Measurements from ENCODE around the gene KLHDC3. TPM values are rescaled to one million over a fixed set of nuclear protein-coding genes. Genes with fewer than 3 reads are reported as not detected.

Gene KLHDC3
- total and polyA plus RNA-seq, 2 of the 13 experiments (the other 11 are each of a cell fraction or from before 2014, with no cell fraction given) = 78.3 to 91.5 TPM

DNA sequence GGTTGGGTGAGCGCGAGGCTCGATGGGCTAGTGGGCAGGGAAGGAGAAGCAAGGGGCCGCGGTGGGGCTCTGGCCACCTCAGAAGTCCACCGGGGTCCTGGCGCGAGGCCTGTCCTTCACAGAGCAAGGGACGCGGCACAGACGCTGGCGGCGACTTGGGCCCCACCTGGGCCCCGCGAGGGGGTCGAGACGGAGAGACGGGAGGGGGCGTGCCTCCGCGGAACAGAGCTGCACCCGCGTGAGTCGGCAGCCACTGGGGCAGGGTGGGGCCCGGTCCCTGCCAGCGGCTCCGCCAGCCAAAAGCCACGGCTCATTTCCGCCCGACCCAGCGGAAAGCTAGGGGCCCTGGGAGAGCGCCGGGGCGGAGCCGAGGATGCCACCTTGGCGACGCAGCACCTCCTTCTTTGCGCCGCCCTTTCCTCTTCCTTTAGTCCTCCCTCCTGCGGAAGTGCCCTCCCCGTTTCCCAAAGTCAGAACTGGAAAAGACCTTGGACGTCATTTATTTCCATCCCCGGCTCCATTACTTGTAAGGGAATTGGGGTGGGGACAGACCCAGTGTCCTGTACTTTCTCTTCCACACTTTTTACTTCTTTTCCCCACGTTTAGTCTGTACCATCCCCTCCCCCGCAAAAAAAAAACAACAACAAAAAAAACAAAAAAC, 39.6 kb downstream of the KLHDC3 start, which contains the start of gene CUL7 (continued):
- peak; percentile 94 for TF ChIP-seq CBFB (CRISPR knock-in tag; IDR thresholded peaks at IDR 0.05)
- TF ChIP-seq, protein P1, sequence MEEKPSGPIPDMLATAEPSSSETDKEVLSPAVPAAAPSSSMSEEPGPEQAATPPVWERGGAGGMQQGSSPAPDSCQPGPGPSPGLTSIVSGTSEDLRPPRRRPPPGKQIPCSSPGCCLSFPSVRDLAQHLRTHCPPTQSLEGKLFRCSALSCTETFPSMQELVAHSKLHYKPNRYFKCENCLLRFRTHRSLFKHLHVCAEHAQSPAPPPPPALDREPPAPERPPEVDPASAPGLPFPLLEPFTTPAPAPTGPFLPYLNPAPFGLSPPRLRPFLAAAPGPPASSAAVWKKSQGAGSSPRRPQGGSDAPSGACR (CRISPR knock-in tag; IDR thresholded peaks at IDR 0.05) = peak; percentile 95
- peak; percentile 83; the same call in 1 of the 2 replicates for TF ChIP-seq ZNF576 (CRISPR knock-in tag; IDR thresholded peaks at IDR 0.05)
- TF ChIP-seq ARNT (IDR thresholded peaks at IDR 0.05) = no peak
- no peak for TF ChIP-seq SP1 (IDR thresholded peaks at IDR 0.05)
- TF ChIP-seq SP1 (CRISPR knock-in tag; IDR thresholded peaks at IDR 0.05) = peak; percentile 82; the same call in 1 of the 2 replicates
- TF ChIP-seq HNF1B (CRISPR knock-in tag; IDR thresholded peaks at IDR 0.05) = peak; percentile 88; the same call in 1 of the 2 replicates
- TF ChIP-seq, protein P2, sequence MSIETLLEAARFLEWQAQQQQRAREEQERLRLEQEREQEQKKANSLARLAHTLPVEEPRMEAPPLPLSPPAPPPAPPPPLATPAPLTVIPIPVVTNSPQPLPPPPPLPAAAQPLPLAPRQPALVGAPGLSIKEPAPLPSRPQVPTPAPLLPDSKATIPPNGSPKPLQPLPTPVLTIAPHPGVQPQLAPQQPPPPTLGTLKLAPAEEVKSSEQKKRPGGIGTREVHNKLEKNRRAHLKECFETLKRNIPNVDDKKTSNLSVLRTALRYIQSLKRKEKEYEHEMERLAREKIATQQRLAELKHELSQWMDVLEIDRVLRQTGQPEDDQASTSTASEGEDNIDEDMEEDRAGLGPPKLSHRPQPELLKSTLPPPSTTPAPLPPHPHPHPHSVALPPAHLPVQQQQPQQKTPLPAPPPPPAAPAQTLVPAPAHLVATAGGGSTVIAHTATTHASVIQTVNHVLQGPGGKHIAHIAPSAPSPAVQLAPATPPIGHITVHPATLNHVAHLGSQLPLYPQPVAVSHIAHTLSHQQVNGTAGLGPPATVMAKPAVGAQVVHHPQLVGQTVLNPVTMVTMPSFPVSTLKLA (IDR thresholded peaks at IDR 0.05) = no peak; the same call in 1 of the 2 replicates
- TF ChIP-seq ZNF883 (CRISPR knock-in tag; IDR thresholded peaks at IDR 0.05; ENCODE audit: not compliant biosample characterization) = peak; percentile 76
- peak; percentile 95 for TF ChIP-seq ZNF891 (CRISPR knock-in tag; IDR thresholded peaks at IDR 0.05)
- peak; percentile 86; the same call in 1 of the 2 replicates for TF ChIP-seq KLF12 (CRISPR knock-in tag; IDR thresholded peaks at IDR 0.05; ENCODE audit: borderline replicate concordance)
- TF ChIP-seq NCOA1 (CRISPR knock-in tag; IDR thresholded peaks at IDR 0.05) = peak; percentile 77
- TF ChIP-seq FOXO1 (CRISPR knock-in tag; IDR thresholded peaks at IDR 0.05) = peak; percentile 67
- TF ChIP-seq TBX2 (CRISPR knock-in tag; IDR thresholded peaks at IDR 0.05; ENCODE audit: borderline replicate concordance) = peak; percentile 97
- no peak for TF ChIP-seq PBX2 (CRISPR knock-in tag; IDR thresholded peaks at IDR 0.05)
- peak; percentile 51; the same call in 1 of the 2 replicates for TF ChIP-seq ZNF121 (CRISPR knock-in tag; IDR thresholded peaks at IDR 0.05)
- TF ChIP-seq, protein P3, sequence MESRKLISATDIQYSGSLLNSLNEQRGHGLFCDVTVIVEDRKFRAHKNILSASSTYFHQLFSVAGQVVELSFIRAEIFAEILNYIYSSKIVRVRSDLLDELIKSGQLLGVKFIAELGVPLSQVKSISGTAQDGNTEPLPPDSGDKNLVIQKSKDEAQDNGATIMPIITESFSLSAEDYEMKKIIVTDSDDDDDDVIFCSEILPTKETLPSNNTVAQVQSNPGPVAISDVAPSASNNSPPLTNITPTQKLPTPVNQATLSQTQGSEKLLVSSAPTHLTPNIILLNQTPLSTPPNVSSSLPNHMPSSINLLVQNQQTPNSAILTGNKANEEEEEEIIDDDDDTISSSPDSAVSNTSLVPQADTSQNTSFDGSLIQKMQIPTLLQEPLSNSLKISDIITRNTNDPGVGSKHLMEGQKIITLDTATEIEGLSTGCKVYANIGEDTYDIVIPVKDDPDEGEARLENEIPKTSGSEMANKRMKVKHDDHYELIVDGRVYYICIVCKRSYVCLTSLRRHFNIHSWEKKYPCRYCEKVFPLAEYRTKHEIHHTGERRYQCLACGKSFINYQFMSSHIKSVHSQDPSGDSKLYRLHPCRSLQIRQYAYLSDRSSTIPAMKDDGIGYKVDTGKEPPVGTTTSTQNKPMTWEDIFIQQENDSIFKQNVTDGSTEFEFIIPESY (CRISPR knock-in tag; IDR thresholded peaks at IDR 0.05) = peak; percentile 62
- TF ChIP-seq, protein P4, sequence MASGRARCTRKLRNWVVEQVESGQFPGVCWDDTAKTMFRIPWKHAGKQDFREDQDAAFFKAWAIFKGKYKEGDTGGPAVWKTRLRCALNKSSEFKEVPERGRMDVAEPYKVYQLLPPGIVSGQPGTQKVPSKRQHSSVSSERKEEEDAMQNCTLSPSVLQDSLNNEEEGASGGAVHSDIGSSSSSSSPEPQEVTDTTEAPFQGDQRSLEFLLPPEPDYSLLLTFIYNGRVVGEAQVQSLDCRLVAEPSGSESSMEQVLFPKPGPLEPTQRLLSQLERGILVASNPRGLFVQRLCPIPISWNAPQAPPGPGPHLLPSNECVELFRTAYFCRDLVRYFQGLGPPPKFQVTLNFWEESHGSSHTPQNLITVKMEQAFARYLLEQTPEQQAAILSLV (CRISPR knock-in tag; IDR thresholded peaks at IDR 0.05; ENCODE audit: borderline replicate concordance) = peak; percentile 86
- no peak for TF ChIP-seq ZFAT (CRISPR knock-in tag; conservative IDR thresholded peaks at IDR 0.05)
- TF ChIP-seq YY1 (IDR thresholded peaks at IDR 0.05; ENCODE audit: insufficient read depth, insufficient replicate concordance, low read depth, low read length) = peak; percentile 83
- peak; percentile 76 for TF ChIP-seq ZKSCAN8 (CRISPR knock-in tag; IDR thresholded peaks at IDR 0.05; ENCODE audit: borderline replicate concordance)
- no peak for TF ChIP-seq ZNF570 (CRISPR knock-in tag; IDR thresholded peaks at IDR 0.05; ENCODE audit: borderline replicate concordance)
